Liver (tissue), 9 donors: ENCODE results near the gene LGALS7B. TPM values are rescaled to one million over a fixed set of nuclear protein-coding genes. Genes with fewer than 3 reads are reported as not detected.

Source experiments
- DNase-seq: peaks from one replicate; pipeline ENCODE4 v3.0.0-alpha.2; 2017; ENCODE audit warnings: low spot score
- H3K27ac ChIP-seq, 2 donors: one replicate each; pipeline ENCODE4 v1.7.0; 2013; ENCODE audit warnings: inconsistent platforms in 2 of 2, low read length in 2 of 2, control low read depth in 1 of 2, low read depth in 1 of 2, mild to moderate bottlenecking in 1 of 2
- H3K27me3 ChIP-seq, 4 donors: one replicate each; pipeline versions ENCODE4 v1.6.1 to v1.7.0; 2013; ENCODE audit warnings: low read length in 3 of 4, inconsistent platforms in 1 of 4, mild to moderate bottlenecking in 1 of 4, moderate library complexity in 1 of 4; ENCODE audit not compliant: control insufficient read depth in 4 of 4, insufficient read depth in 4 of 4
- H3K36me3 ChIP-seq, 4 donors: one replicate each; pipeline versions ENCODE4 v1.6.1 to v1.7.0; 2013; ENCODE audit warnings: low read length in 3 of 4, mild to moderate bottlenecking in 3 of 4, low read depth in 1 of 4, moderate library complexity in 1 of 4; ENCODE audit not compliant: control insufficient read depth in 4 of 4, insufficient read depth in 3 of 4
- H3K4me1 ChIP-seq, 4 donors: one replicate each; pipeline versions ENCODE4 v1.6.1 to v1.7.0; 2013; ENCODE audit warnings: low read length in 3 of 4, mild to moderate bottlenecking in 3 of 4, moderate library complexity in 1 of 4; ENCODE audit not compliant: control insufficient read depth in 4 of 4, insufficient read depth in 4 of 4
- H3K4me3 ChIP-seq, 3 donors: one replicate each; pipeline versions ENCODE4 v1.6.1 to v1.7.0; 2013; ENCODE audit warnings: low read length in 3 of 3, control low read depth in 1 of 3, low read depth in 1 of 3, mild to moderate bottlenecking in 1 of 3
- H3K9ac ChIP-seq, 2 donors: one replicate each; pipeline ENCODE4 v1.7.0; 2013; ENCODE audit warnings: low read length in 2 of 2, mild to moderate bottlenecking in 2 of 2, moderate library complexity in 2 of 2, control low read depth in 1 of 2, low read depth in 1 of 2
- H3K9me3 ChIP-seq, 4 donors: one replicate each; pipeline versions ENCODE4 v1.6.1 to v1.7.0; 2013; ENCODE audit warnings: low read length in 3 of 4; ENCODE audit not compliant: control insufficient read depth in 4 of 4
- EGR1 ChIP-seq, 2 donors: IDR thresholded peaks; 2 replicates each; pipeline ENCODE4 v1.6.1; 2016 to 2018; ENCODE audit warnings: antibody characterized with exemption in 2 of 2, low read depth in 2 of 2
- FOXA1 ChIP-seq: IDR thresholded peaks from 2 replicates; pipeline ENCODE4 v1.6.1; 2016; ENCODE audit warnings: antibody characterized with exemption
- GABPA ChIP-seq, 2 donors: IDR thresholded peaks in 1 of 2; conservative IDR thresholded peaks in 1 of 2; 2 replicates each; pipeline ENCODE4 v1.6.1; 2016; ENCODE audit warnings: antibody characterized with exemption in 2 of 2, mild to moderate bottlenecking in 1 of 2, moderate library complexity in 1 of 2
- HNF4A ChIP-seq, 2 donors: conservative IDR thresholded peaks; 2 replicates each; pipeline ENCODE4 v1.6.1; 2016; ENCODE audit warnings: antibody characterized with exemption in 2 of 2, mild to moderate bottlenecking in 2 of 2
- HNF4G ChIP-seq: IDR thresholded peaks from 2 replicates; pipeline ENCODE4 v1.6.1; 2016; ENCODE audit warnings: antibody characterized with exemption
- JUND ChIP-seq, 2 donors: IDR thresholded peaks; 2 replicates each; pipeline ENCODE4 v1.6.1; 2016; ENCODE audit warnings: antibody characterized with exemption in 2 of 2
- NR2F2 ChIP-seq: IDR thresholded peaks from 2 replicates; pipeline ENCODE4 v1.6.1; 2016; ENCODE audit warnings: antibody characterized with exemption
- RAD21 ChIP-seq, 2 donors: IDR thresholded peaks; 2 replicates each; pipeline ENCODE4 v1.6.1; 2016; ENCODE audit warnings: antibody characterized with exemption in 2 of 2, mild to moderate bottlenecking in 2 of 2
- RXRA ChIP-seq, 2 donors: IDR thresholded peaks; 2 replicates each; pipeline ENCODE4 v1.6.1; 2017 to 2018; ENCODE audit warnings: antibody characterized with exemption in 2 of 2, mild to moderate bottlenecking in 1 of 2
- SP1 ChIP-seq: IDR thresholded peaks from 2 replicates; pipeline ENCODE4 v1.6.1; 2018; ENCODE audit warnings: antibody characterized with exemption, mild to moderate bottlenecking
- TAF1 ChIP-seq: conservative IDR thresholded peaks from 2 replicates; pipeline ENCODE4 v1.6.1; 2016; ENCODE audit warnings: antibody characterized with exemption, mild to moderate bottlenecking
- YY1 ChIP-seq: IDR thresholded peaks from 2 replicates; pipeline ENCODE4 v1.6.1; 2016; ENCODE audit warnings: antibody characterized with exemption, mild to moderate bottlenecking
- WGBS: extraction: QIAGEN DNeasy Blood & Tissue Kit; methylation state at CpG from one replicate; pipeline ENCODE4 v1.1.7; 2013; 5-methylcytosine and 5-hydroxymethylcytosine counted together
- polyA plus RNA-seq, 2 donors: library from polyadenylated mRNA; stranded (reverse) in 1 of 2; unstranded in 1 of 2; fragments of 200-250 nt in 1 of 2; fragments of >200 nt in 1 of 2; fragmentation: Nextera tagmentation in 1 of 2; extraction: Ambion mirVana in 1 of 2; gene quantifications; one replicate each; pipeline versions ENCODE4 v1.2.1 to v1.2.3, GENCODE V29; 2013 to 2015
- total RNA-seq, 2 donors: library from RNA; depleted of rRNA; stranded (reverse); fragments of >200 nt; gene quantifications; one replicate each; pipeline ENCODE4 v1.2.3, GENCODE V29; 2014
- TF ChIP-seq, protein P1 (sequence below): fragments of 150-350 bp; IDR thresholded peaks from 2 replicates; pipeline ENCODE4 v1.5.1; 2017; ENCODE audit warnings: improper control_type of control experiment, low read depth, low read length; ENCODE audit not compliant: missing input control
- TF ChIP-seq, protein P2 (sequence below): IDR thresholded peaks from 2 replicates; pipeline ENCODE4 v1.6.1; 2016; ENCODE audit warnings: antibody characterized with exemption
- TF ChIP-seq, protein P3 (sequence below): IDR thresholded peaks from 2 replicates; pipeline ENCODE4 v1.6.1; 2016; ENCODE audit warnings: antibody characterized with exemption
- donor health status: healthy.
- donor health status: healthy.
- donor health status: healthy.
- donor health status: healthy.
- donor health status: healthy.

Gene LGALS7B
- total and polyA plus RNA-seq, 4 donors: 0.36 TPM; not detected in 3

DNA sequence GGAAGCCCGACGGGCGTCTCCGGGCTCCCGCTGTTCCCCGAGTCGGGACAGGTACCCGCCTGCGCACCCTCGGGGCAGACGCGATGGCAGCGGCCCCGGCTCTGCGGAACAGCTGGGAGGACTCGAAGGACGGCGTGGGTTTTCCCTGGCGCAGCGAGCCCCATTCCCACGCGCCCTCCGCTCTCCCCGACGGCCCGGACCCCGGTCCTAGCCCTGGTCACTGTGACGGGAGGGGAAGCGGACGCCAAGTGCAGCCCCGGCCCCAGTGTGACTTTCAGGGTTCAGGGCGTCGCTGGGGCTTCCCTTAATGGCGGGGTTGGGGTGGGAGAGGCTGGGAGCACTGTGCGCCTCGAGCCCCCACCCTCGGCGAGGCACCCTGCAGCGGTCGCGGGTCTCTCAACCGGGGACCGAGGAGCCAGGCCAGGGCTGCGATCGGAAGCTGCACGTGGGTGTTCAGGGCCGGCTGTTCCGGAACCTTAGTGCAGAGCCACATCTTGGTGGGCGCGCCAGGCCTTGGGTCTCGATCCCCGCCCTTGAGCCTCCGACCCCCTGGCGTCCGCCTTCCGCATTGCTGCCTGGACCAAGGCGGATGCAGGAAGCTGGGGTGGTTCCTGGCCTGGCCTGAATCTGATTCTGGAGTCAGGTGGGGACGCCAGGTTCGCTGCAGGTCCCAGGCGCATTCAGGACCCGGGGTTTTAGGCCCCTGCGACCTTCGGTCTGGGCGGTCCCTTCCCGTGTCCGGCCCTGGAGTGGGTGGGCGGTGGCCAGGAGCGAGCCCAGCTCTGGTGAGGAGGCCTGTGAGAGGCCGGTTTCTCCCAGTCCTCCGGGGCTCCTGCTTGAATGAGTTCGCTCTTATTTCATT is 3.5 kb downstream of the LGALS7B start:
- 22% methylated on average over 64 of the region's 71 CpGs for WGBS
- Histone ChIP-seq H3K4me1 (peaks cover 0 to 6% (median 2%) of the 10 kb centered on the region in 4 donors), H3K27me3 (no peaks in the 10 kb centered on the region), H3K36me3 (no peaks in the 10 kb centered on the region), H3K9me3 (no peaks in the 10 kb centered on the region), H3K4me3 (peak overlapping the region in 1 of 3 donors; percentile 15), H3K27ac (no peak overlapping the region), H3K9ac (no peak overlapping the region)
- no peak for TF ChIP-seq NR2F2
- peak in 1 of 2 donors; percentile 44 for TF ChIP-seq HNF4A (conservative IDR thresholded peaks at IDR 0.05)
- TF ChIP-seq, protein P1, sequence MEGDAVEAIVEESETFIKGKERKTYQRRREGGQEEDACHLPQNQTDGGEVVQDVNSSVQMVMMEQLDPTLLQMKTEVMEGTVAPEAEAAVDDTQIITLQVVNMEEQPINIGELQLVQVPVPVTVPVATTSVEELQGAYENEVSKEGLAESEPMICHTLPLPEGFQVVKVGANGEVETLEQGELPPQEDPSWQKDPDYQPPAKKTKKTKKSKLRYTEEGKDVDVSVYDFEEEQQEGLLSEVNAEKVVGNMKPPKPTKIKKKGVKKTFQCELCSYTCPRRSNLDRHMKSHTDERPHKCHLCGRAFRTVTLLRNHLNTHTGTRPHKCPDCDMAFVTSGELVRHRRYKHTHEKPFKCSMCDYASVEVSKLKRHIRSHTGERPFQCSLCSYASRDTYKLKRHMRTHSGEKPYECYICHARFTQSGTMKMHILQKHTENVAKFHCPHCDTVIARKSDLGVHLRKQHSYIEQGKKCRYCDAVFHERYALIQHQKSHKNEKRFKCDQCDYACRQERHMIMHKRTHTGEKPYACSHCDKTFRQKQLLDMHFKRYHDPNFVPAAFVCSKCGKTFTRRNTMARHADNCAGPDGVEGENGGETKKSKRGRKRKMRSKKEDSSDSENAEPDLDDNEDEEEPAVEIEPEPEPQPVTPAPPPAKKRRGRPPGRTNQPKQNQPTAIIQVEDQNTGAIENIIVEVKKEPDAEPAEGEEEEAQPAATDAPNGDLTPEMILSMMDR: peak; percentile 22
- TF ChIP-seq RAD21 (IDR thresholded peaks at IDR 0.05): peak in 1 of 2 donors; percentile 65
- TF ChIP-seq, protein P2, sequence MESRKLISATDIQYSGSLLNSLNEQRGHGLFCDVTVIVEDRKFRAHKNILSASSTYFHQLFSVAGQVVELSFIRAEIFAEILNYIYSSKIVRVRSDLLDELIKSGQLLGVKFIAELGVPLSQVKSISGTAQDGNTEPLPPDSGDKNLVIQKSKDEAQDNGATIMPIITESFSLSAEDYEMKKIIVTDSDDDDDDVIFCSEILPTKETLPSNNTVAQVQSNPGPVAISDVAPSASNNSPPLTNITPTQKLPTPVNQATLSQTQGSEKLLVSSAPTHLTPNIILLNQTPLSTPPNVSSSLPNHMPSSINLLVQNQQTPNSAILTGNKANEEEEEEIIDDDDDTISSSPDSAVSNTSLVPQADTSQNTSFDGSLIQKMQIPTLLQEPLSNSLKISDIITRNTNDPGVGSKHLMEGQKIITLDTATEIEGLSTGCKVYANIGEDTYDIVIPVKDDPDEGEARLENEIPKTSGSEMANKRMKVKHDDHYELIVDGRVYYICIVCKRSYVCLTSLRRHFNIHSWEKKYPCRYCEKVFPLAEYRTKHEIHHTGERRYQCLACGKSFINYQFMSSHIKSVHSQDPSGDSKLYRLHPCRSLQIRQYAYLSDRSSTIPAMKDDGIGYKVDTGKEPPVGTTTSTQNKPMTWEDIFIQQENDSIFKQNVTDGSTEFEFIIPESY: no peak
- no peak for TF ChIP-seq TAF1
- peak in 1 of 2 donors; percentile 55 for TF ChIP-seq RXRA (IDR thresholded peaks at IDR 0.05)
- peak; percentile 66 for DNase-seq

DNA sequence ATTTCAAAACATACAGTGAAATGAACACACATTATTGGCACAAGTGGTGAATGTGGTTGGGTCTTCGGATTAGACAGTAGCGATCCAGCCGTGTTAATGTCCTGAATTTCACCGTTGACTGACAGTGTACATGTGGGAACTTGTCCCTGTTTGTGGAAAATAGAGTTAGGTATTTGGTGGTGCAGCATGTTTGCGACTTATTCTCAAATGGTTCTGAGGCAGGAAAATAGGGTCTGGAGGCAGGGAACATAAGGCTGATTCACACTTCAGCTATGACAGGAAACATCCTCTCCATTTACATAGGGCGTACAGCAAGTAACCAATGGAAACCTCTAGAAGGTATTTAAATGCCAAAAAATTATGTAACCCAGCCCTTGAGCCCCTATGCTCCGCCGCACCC is 4.2 kb downstream of the LGALS7B start:
- H3K4me3 ChIP-seq: no peak overlapping the region
- H3K9me3 ChIP-seq: no peaks in the 10 kb centered on the region
- H3K27ac ChIP-seq: no peak overlapping the region
- TF ChIP-seq HNF4A (conservative IDR thresholded peaks at IDR 0.05): no peak
- TF ChIP-seq JUND (IDR thresholded peaks at IDR 0.05): no peak
- TF ChIP-seq, protein P2: no peak
- no peak for TF ChIP-seq GABPA (IDR thresholded peaks at IDR 0.05 in 1 of 2, conservative IDR thresholded peaks at IDR 0.05 in 1 of 2)
- TF ChIP-seq, protein P3, sequence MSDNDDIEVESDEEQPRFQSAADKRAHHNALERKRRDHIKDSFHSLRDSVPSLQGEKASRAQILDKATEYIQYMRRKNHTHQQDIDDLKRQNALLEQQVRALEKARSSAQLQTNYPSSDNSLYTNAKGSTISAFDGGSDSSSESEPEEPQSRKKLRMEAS: no peak
- no peak for TF ChIP-seq TAF1
- no peak for TF ChIP-seq YY1
- no peak for TF ChIP-seq RAD21 (IDR thresholded peaks at IDR 0.05)
- no peak for TF ChIP-seq SP1
- no peak for TF ChIP-seq RXRA (IDR thresholded peaks at IDR 0.05)
- no peak for TF ChIP-seq HNF4G
- no peak for TF ChIP-seq EGR1 (IDR thresholded peaks at IDR 0.05; ENCODE audit: low read depth in 2 of 2)
- TF ChIP-seq FOXA1: no peak
- no peak overlapping the region for H3K9ac ChIP-seq
- H3K27me3 ChIP-seq: no peaks in the 10 kb centered on the region
- no peaks in the 10 kb centered on the region for H3K36me3 ChIP-seq
- no peak for DNase-seq
- 79% methylated on average over 8 of the region's 8 CpGs for WGBS
- peaks cover 0 to 6% (median 2%) of the 10 kb centered on the region in 4 donors for H3K4me1 ChIP-seq
